HL-60 (cell line): Measurements from ENCODE around the gene ARHGAP23.
A peak's percentile ranks its signal among the peaks of the same experiment; 100 is the strongest.

ENCODE experiments used
- DNase-seq, 2 experiments: peaks; one replicate each; pipeline ENCODE4 v3.0.0-alpha.2; 2010 to 2020; ENCODE audit warnings: low read depth in 1 of 2, low spot score in 1 of 2
- H3K27ac ChIP-seq: fragments of 250-450 bp; sonication (Bioruptor Pico); replicated peaks from 2 replicates; pipeline ENCODE4 v1.5.1; 2020; ENCODE audit warnings: mild to moderate bottlenecking, moderate library complexity
- H3K27me3 ChIP-seq: fragments of 250-450 bp; sonication (Bioruptor Pico); 2 replicates; pipeline ENCODE4 v1.5.1; 2021; ENCODE audit warnings: mild to moderate bottlenecking, moderate library complexity; ENCODE audit not compliant: insufficient read depth, poor library complexity, severe bottlenecking
- H3K4me3 ChIP-seq: replicated peaks from 2 replicates; pipeline ENCODE4 v1.5.1; 2011; ENCODE audit warnings: mild to moderate bottlenecking, control low read depth, low read length; ENCODE audit not compliant: insufficient read depth
- CTCF ChIP-seq: IDR thresholded peaks from one replicate; pipeline ENCODE4 v1.5.1; 2011; ENCODE audit warnings: low read length, control low read depth, inconsistent platforms; ENCODE audit not compliant: insufficient read depth
- GABPA ChIP-seq: IDR thresholded peaks from 2 replicates; pipeline ENCODE4 v1.6.1; 2012; ENCODE audit warnings: low read depth
- POLR2AphosphoS5 ChIP-seq: IDR thresholded peaks from 2 replicates; pipeline ENCODE4 v1.6.1; 2012; ENCODE audit warnings: low read depth
- REST ChIP-seq: IDR thresholded peaks from 2 replicates; pipeline ENCODE4 v1.6.1; 2012; ENCODE audit warnings: low read depth; ENCODE audit not compliant: insufficient replicate concordance
- SPI1 ChIP-seq: IDR thresholded peaks from 2 replicates; pipeline ENCODE4 v1.6.1; 2012; ENCODE audit warnings: low read depth, mild to moderate bottlenecking, borderline replicate concordance
- long read RNA-seq: library from polyadenylated mRNA; unstranded; transcript quantifications from one replicate; pipeline ENCODE4 v2.0.0, GENCODE V29; 2020

The ARHGAP23 gene
- long read RNA-seq, partial matches to known transcripts, result 0 of 5 reads
- long read RNA-seq, other reads (novel, unspliced or antisense), result 5 of 5 reads

GRCh38 chr17:38428112-38428642, at the start of gene ARHGAP23:
TSS of gene ARHGAP23 (plus strand) at chr17:38428464. CDS start at chr17:38428486, 22 bp downstream.
- Histone ChIP-seq H3K27me3 (no peaks in the 10 kb centered on the region), H3K4me3 (peak within 1 kb of the TSS; percentile 78), H3K27ac (peak within 1 kb of the TSS; percentile 78)
- peak in 1 of 2 experiments; percentile 52 for DNase-seq
- no peak for TF ChIP-seq CTCF
- TF ChIP-seq SPI1, result no peak
- TF ChIP-seq REST, result no peak
- no peak for TF ChIP-seq GABPA
- no peak for TF ChIP-seq POLR2AphosphoS5

GRCh38 chr17:38379448-38379847, 48.8 kb upstream of the ARHGAP23 start:
- H3K27me3 ChIP-seq, result no peaks in the 10 kb centered on the region
- TF ChIP-seq POLR2AphosphoS5, result no peak
- no peak for TF ChIP-seq SPI1
- TF ChIP-seq CTCF, result no peak
- no peak for TF ChIP-seq REST
- TF ChIP-seq GABPA, result no peak
- H3K4me3 ChIP-seq, result no peak overlapping the region
- no peak for DNase-seq
- H3K27ac ChIP-seq, result no peak overlapping the region

GRCh38 chr17:38395090-38395489, 33.2 kb upstream of the ARHGAP23 start:
- DNase-seq, result no peak
- Histone ChIP-seq H3K4me3 (no peak overlapping the region), H3K27me3 (no peaks in the 10 kb centered on the region), H3K27ac (no peak overlapping the region)
- TF ChIP-seq REST, result no peak
- no peak for TF ChIP-seq SPI1
